Lung (tissue), 12 donors: ENCODE measurements around the gene SYNM. TPM values are rescaled to one million over a fixed set of nuclear protein-coding genes. Genes with fewer than 3 reads are reported as not detected.

Source experiments
- ATAC-seq: fragments of 200-7000 bp; cut with Tn5 transposase; one replicate; pipeline ENCODE4 v1.9.1; 2020; ENCODE audit warnings: moderate number of reproducible peaks; ENCODE audit not compliant: insufficient read depth, low FRiP score
- DNase-seq, 3 donors: peaks; one replicate each; pipeline ENCODE4 v3.0.0-alpha.2; 2013 to 2017
- H3K27ac ChIP-seq, 2 donors: one replicate each; pipeline ENCODE4 v1.5.1; 2013; ENCODE audit warnings: mild to moderate bottlenecking in 2 of 2, moderate library complexity in 2 of 2, control low read depth in 1 of 2, inconsistent platforms in 1 of 2, low read depth in 1 of 2, low read length in 1 of 2
- H3K27me3 ChIP-seq, 3 donors: one replicate each; pipeline ENCODE4 v1.5.1; 2013; ENCODE audit warnings: low read length in 2 of 3; ENCODE audit not compliant: control insufficient read depth in 3 of 3, insufficient read depth in 3 of 3
- H3K36me3 ChIP-seq, 4 donors: one replicate each; pipeline ENCODE4 v1.5.1; 2013; ENCODE audit warnings: low read length in 4 of 4, mild to moderate bottlenecking in 1 of 4, moderate library complexity in 1 of 4; ENCODE audit not compliant: control insufficient read depth in 4 of 4, insufficient read depth in 4 of 4
- H3K4me1 ChIP-seq, 5 donors: one replicate each; pipeline ENCODE4 v1.5.1; 2013; ENCODE audit warnings: low read length in 5 of 5, mild to moderate bottlenecking in 2 of 5, moderate library complexity in 1 of 5; ENCODE audit not compliant: control insufficient read depth in 5 of 5, insufficient read depth in 5 of 5
- H3K4me3 ChIP-seq: one replicate; pipeline ENCODE4 v1.5.1; 2013; ENCODE audit warnings: mild to moderate bottlenecking, control low read depth, moderate library complexity
- H3K9ac ChIP-seq, 2 donors: one replicate each; pipeline ENCODE4 v1.5.1; 2013; ENCODE audit warnings: low read length in 2 of 2, control low read depth in 1 of 2; ENCODE audit not compliant: insufficient read depth in 1 of 2
- H3K9me3 ChIP-seq, 4 donors: one replicate each; pipeline ENCODE4 v1.5.1; 2013; ENCODE audit warnings: low read length in 3 of 4, mild to moderate bottlenecking in 1 of 4, moderate library complexity in 1 of 4; ENCODE audit not compliant: control insufficient read depth in 4 of 4, insufficient read depth in 3 of 4
- WGBS, 2 donors: extraction: QIAGEN DNeasy Blood & Tissue Kit; methylation state at CpG; one replicate each; pipeline ENCODE4 v1.1.7; 2013; 5-methylcytosine and 5-hydroxymethylcytosine counted together
- polyA plus RNA-seq, 2 donors: library from polyadenylated mRNA; stranded (reverse); fragments of 200-250 nt; gene quantifications; one replicate each; pipeline ENCODE4 v1.2.1, GENCODE V29; 2013
- total RNA-seq, 2 donors: library from RNA; depleted of rRNA in 1 of 2; stranded (reverse); fragments of >200 nt in 1 of 2; gene quantifications; one replicate each; pipeline ENCODE4 v1.2.1, GENCODE V29; 2014 to 2021
- TF ChIP-seq, protein P1 (sequence below): IDR thresholded peaks from 2 replicates; pipeline ENCODE4 v1.5.1; 2012; ENCODE audit warnings: mild to moderate bottlenecking; ENCODE audit errors: control extremely low read depth, extremely low read depth
- donor health status: control.
- donor health status: control.
- donor health status: Bipolar disorder and iron deficiency.
- donor health status: healthy.
- donor health status: DM: yes; HTN: yes; CAD: no.

Gene SYNM
- total and polyA plus RNA-seq, 4 donors = 5.3 to 21.3 (median 10.9) TPM

DNA sequence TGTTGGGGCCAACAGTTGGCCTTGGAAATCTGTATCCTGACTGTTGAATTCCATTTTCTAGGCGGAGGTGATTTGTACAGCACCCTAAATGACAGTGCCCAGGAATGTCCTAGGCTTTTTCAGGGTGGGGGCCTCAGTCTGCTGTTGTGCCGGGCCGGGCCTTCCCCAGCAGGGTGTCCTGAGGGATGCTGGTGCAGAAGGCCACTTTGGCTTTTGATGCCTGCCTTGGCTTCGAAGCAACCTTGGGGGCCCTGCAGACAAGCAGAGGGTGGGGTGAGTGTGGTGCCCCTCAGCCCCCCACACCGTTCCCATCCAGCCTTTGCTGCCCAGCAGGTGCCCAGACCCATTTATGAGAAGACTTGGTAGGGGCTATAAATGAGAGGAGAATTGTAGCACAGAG, 33.0 kb downstream of the SYNM start:
- Histone ChIP-seq H3K27me3 (no peaks in the 10 kb centered on the region), H3K9ac (no peak overlapping the region), H3K4me3 (no peak overlapping the region), H3K9me3 (peaks cover 0 to 1% (median 0%) of the 10 kb centered on the region in 4 donors), H3K27ac (no peak overlapping the region), H3K36me3 (peaks cover 0 to 13% (median 4%) of the 10 kb centered on the region in 4 donors), H3K4me1 (no peaks in the 10 kb centered on the region)
- WGBS, 2 donors = 89 to 95% methylated on average over 5 of the region's 5 CpGs
- ATAC-seq = no peak
- no peak for DNase-seq
- TF ChIP-seq, protein P1, sequence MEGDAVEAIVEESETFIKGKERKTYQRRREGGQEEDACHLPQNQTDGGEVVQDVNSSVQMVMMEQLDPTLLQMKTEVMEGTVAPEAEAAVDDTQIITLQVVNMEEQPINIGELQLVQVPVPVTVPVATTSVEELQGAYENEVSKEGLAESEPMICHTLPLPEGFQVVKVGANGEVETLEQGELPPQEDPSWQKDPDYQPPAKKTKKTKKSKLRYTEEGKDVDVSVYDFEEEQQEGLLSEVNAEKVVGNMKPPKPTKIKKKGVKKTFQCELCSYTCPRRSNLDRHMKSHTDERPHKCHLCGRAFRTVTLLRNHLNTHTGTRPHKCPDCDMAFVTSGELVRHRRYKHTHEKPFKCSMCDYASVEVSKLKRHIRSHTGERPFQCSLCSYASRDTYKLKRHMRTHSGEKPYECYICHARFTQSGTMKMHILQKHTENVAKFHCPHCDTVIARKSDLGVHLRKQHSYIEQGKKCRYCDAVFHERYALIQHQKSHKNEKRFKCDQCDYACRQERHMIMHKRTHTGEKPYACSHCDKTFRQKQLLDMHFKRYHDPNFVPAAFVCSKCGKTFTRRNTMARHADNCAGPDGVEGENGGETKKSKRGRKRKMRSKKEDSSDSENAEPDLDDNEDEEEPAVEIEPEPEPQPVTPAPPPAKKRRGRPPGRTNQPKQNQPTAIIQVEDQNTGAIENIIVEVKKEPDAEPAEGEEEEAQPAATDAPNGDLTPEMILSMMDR = no peak

DNA sequence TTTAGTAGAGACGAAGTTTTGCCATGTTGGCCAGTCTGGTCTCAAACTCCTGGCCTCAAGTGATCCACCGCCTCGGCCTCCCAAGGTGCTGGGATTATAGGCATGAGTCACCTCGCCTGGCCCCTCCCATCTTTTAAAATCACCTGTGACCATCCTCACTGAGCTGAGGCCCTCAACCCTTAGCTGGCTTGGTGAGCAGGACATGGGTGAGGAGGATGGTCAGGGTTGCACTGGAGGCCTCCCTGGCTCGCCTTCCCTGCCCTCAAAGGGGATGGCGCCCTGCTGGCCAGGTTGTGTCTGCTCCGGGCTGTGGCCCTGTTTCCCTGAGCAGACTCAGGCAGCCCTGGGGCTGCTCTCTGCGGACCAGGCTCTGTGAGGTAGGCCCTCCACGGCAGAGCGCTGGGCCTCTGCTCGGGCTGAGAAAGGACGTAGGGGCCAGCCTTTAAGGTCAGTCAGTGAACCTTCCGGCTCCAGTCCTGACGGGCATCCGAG, 33.7 kb downstream of the SYNM start:
- Histone ChIP-seq H3K27ac (no peak overlapping the region), H3K9me3 (peaks cover 0 to 1% (median 0%) of the 10 kb centered on the region in 4 donors), H3K27me3 (no peaks in the 10 kb centered on the region), H3K9ac (no peak overlapping the region), H3K4me1 (peaks cover 0 to 5% (median 0%) of the 10 kb centered on the region in 5 donors), H3K4me3 (no peak overlapping the region), H3K36me3 (peaks cover 0 to 13% (median 4%) of the 10 kb centered on the region in 4 donors)
- no peak for ATAC-seq
- DNase-seq = no peak
- 96 to 98% methylated on average over 15 of the region's 15 CpGs for WGBS, 2 donors
- TF ChIP-seq, protein P1 = no peak

DNA sequence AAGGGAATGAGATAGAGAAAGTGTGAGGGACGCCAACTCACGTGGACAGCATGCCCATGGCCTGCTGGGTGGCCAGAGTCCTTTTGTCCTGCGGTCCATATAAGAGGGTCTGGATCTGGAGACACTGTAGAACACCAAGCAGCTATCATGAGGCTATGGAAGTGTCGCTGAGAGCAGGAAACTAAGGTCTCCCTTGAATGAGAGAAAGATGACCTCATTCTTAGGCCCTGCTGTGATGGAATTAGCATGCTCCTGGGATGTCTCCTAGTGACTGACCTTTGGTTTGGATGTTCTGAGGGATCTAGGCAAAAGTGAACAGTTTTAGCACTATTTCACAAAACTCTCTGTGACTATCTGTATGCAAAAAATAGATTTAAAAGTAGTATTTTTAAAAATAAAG, 34.4 kb downstream of the SYNM start:
- no peak overlapping the region for H3K9ac ChIP-seq
- 92 to 96% methylated on average over 4 of the region's 4 CpGs for WGBS, 2 donors
- TF ChIP-seq, protein P1 = no peak
- no peak for DNase-seq
- peaks cover 0 to 13% (median 4%) of the 10 kb centered on the region in 4 donors for H3K36me3 ChIP-seq
- peaks cover 0 to 1% (median 0%) of the 10 kb centered on the region in 4 donors for H3K9me3 ChIP-seq
- ATAC-seq = no peak
- no peak overlapping the region for H3K27ac ChIP-seq
- H3K4me1 ChIP-seq = peaks cover 0 to 9% (median 5%) of the 10 kb centered on the region in 5 donors
- H3K4me3 ChIP-seq = no peak overlapping the region
- no peaks in the 10 kb centered on the region for H3K27me3 ChIP-seq

DNA sequence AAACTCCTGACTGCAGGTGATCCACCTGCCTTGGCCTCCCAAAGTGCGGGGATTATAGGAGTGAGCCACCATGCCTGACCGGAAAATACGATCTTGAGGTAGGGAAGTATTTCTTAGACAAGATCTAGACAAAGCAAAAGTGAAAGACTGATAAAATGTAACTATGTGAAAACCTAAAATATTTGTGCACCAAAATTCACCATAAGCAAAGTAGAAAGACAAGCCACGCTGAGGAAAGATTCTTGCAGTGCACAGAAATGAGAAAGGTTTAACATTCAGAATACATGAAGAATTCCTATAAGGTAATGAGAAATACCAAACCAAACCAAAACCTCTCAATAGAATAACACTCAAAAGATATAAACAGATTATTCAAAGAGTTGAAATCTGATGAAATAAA, 35.7 kb downstream of the SYNM start:
- WGBS, 2 donors = 97% methylated on average over 4 of the region's 4 CpGs
- Histone ChIP-seq H3K9me3 (peaks cover 0 to 1% (median 0%) of the 10 kb centered on the region in 4 donors), H3K27ac (no peak overlapping the region), H3K9ac (no peak overlapping the region), H3K27me3 (no peaks in the 10 kb centered on the region), H3K4me3 (no peak overlapping the region), H3K36me3 (peaks cover 0 to 13% (median 4%) of the 10 kb centered on the region in 4 donors), H3K4me1 (peaks cover 0 to 9% (median 5%) of the 10 kb centered on the region in 5 donors)
- DNase-seq (no peak), ATAC-seq (no peak)
- TF ChIP-seq, protein P1 = no peak
